GM21390 (cell line): ENCODE data around the gene PMP22.
"Not testable (repeated sequence)": the region's sequence is repeated elsewhere in the genome, so short reads cannot be mapped to it uniquely, and the experiment has no call there.

Experiments used
- ATAC-seq: cut with Tn5 transposase; IDR thresholded peaks from one replicate; pipeline ENCODE4 v1.9.1; 2021; ENCODE audit not compliant: unreplicated experiment

PMP22 gene

GRCh38 chr17:15257258-15257788 lies 7.8 kb downstream of the PMP22 start:
- peak; percentile 76 for ATAC-seq

GRCh38 chr17:15256689-15257088 lies 8.4 kb downstream of the PMP22 start:
- no peak for ATAC-seq

- ATAC-seq, result no peak
These were observed 9.2 kb downstream of the PMP22 start for GRCh38 chr17:15255713-15256454.

- no peak for ATAC-seq
These were observed 14.8 kb downstream of the PMP22 start for GRCh38 chr17:15250135-15250860.

GRCh38 chr17:15249487-15249886 lies 15.6 kb downstream of the PMP22 start:
- ATAC-seq, result no peak

- no peak for ATAC-seq
These were observed 17.1 kb downstream of the PMP22 start for GRCh38 chr17:15247891-15248529.

GRCh38 chr17:15245054-15245453 lies 20.1 kb downstream of the PMP22 start:
- no peak for ATAC-seq

GRCh38 chr17:15240644-15241043 lies 24.5 kb downstream of the PMP22 start:
- no peak for ATAC-seq

GRCh38 chr17:15239491-15239890 lies 25.6 kb downstream of the PMP22 start:
- ATAC-seq, result no peak

- ATAC-seq, result no peak
These were observed 26.3 kb downstream of the PMP22 start for GRCh38 chr17:15238676-15239422.

GRCh38 chr17:15238057-15238456 lies 27.1 kb downstream of the PMP22 start:
- ATAC-seq, result no peak

GRCh38 chr17:15237106-15237425 lies 28.1 kb downstream of the PMP22 start:
- no peak for ATAC-seq

- ATAC-seq, result no peak
These were observed 28.6 kb downstream of the PMP22 start for GRCh38 chr17:15236281-15237105.

- ATAC-seq, result no peak
These were observed 31.2 kb downstream of the PMP22 start for GRCh38 chr17:15233971-15234370.

GRCh38 chr17:15233022-15233805 lies 31.9 kb downstream of the PMP22 start:
- no peak for ATAC-seq

- ATAC-seq, result no peak
These were observed 32.6 kb downstream of the PMP22 start for GRCh38 chr17:15232517-15232915.

- no peak for ATAC-seq
These were observed 33.1 kb downstream of the PMP22 start for GRCh38 chr17:15231851-15232516.

GRCh38 chr17:15230866-15231265 lies 34.3 kb downstream of the PMP22 start:
- no peak for ATAC-seq

GRCh38 chr17:15221827-15222226 lies 43.3 kb downstream of the PMP22 start:
- ATAC-seq, result not testable (repeated sequence)
